Measurements from ENCODE around the gene QTRT2.

The QTRT2 gene

GRCh38 chr3:114122027-114122709, 65.6 kb downstream of the QTRT2 start:
- FAIRE-seq (no peak), DNase-seq (ENCODE audit: low spot score) (no peak)

GRCh38 chr3:114126461-114126860, 69.9 kb downstream of the QTRT2 start:
- no peak for FAIRE-seq
- no peak for DNase-seq (ENCODE audit: low spot score)

- FAIRE-seq: no peak
- DNase-seq (ENCODE audit: low spot score): no peak
Measured at GRCh38 chr3:114127517-114127916, 71.0 kb downstream of the QTRT2 start.

GRCh38 chr3:114128231-114128630, 71.7 kb downstream of the QTRT2 start:
- no peak for FAIRE-seq

GRCh38 chr3:114128826-114129225, 72.3 kb downstream of the QTRT2 start:
- FAIRE-seq: no peak
- DNase-seq (ENCODE audit: low spot score): no peak

More at GRCh38 chr3:114128231-114128630, 71.7 kb downstream of the QTRT2 start:
- no peak for DNase-seq (ENCODE audit: low spot score)

- FAIRE-seq: no peak
- DNase-seq (ENCODE audit: low spot score): no peak
Measured at GRCh38 chr3:114132500-114132899, 76.0 kb downstream of the QTRT2 start.

GRCh38 chr3:114133947-114134346, 77.4 kb downstream of the QTRT2 start:
- FAIRE-seq: no peak
- DNase-seq (ENCODE audit: low spot score): no peak

Measured in RCC 7860 (cell line).